KBM-7 (cell line): ENCODE measurements around the gene AXDND1.

ENCODE experiments used
- DNase-seq: peaks from one replicate; pipeline ENCODE4 v3.0.0-alpha.2; 2015
- in situ Hi-C: fragments of 300-500 bp; cut with MboI; formaldehyde crosslinking; loops from 2 replicates; pipeline ENCODE4 v1.14.3; 2020; ENCODE audit warnings: low sequenced_read_pairs, low pct_unique_long_range_greater_than_20kb, mixed read lengths

The AXDND1 gene

GRCh38 chr1:179601093-179601492 lies 235.3 kb downstream of the AXDND1 start:
- no peak for DNase-seq
- in situ Hi-C loops = no loop called here
